IMR-90 (cell line): Measurements from ENCODE around the gene ZNF574. TPM values are rescaled to one million over a fixed set of nuclear protein-coding genes. Genes with fewer than 3 reads are reported as not detected.

ENCODE experiments used
- ATAC-seq: fragments of 200-7000 bp; cut with Tn5 transposase; 2 replicates; pipeline ENCODE4 v1.9.1; 2020; ENCODE audit warnings: low read depth, mild to moderate bottlenecking, moderate library complexity
- BruUV-seq: library from RNA; stranded (reverse); fragments of 400-500 nt; replicated peaks from 2 replicates; lab custom pipeline; 2021; lab: Mats Ljungman, UMichigan
- CTCF ChIA-PET: fragments of 300-600 bp; formaldehyde crosslinking; extraction: SDS; loops from one replicate; lab custom pipeline; 2021; ENCODE audit warnings: antibody characterized with exemption; lab: Yijun Ruan, JAX
- POLR2A ChIA-PET: fragments of 300-600 bp; sonication (Branson Sonifier 250); formaldehyde crosslinking; loops from one replicate; lab custom pipeline; 2022; ENCODE audit warnings: antibody characterized with exemption; ENCODE audit not compliant: unreplicated experiment; lab: Charles Lee
- DNase-seq: peaks from one replicate; pipeline ENCODE4 v3.0.0; 2013
- H2AFZ ChIP-seq: replicated peaks from 2 replicates; pipeline ENCODE3; 2013; ENCODE audit warnings: low read length, mild to moderate bottlenecking; ENCODE audit not compliant: poor library complexity
- H2AK5ac ChIP-seq: 2 replicates; pipeline ENCODE4 v1.6.1; 2013; ENCODE audit warnings: low read depth, low read length, inconsistent platforms
- H2AK9ac ChIP-seq: replicated peaks from 2 replicates; pipeline ENCODE3; 2013; ENCODE audit warnings: mild to moderate bottlenecking, low read depth, low read length, moderate library complexity; ENCODE audit not compliant: poor library complexity
- H2BK120ac ChIP-seq: 2 replicates; pipeline ENCODE4 v1.6.1; 2013; ENCODE audit warnings: low read depth, low read length, inconsistent platforms
- H2BK15ac ChIP-seq: 3 replicates; pipeline ENCODE4 v1.6.1; 2013; ENCODE audit warnings: low read depth, low read length, inconsistent platforms
- H2BK20ac ChIP-seq: 2 replicates; pipeline ENCODE4 v1.6.1; 2013; ENCODE audit warnings: low read depth, mild to moderate bottlenecking, inconsistent platforms, low read length, moderate library complexity
- H2BK5ac ChIP-seq: 2 replicates; pipeline ENCODE4 v1.6.1; 2013; ENCODE audit warnings: mild to moderate bottlenecking, low read depth, low read length, inconsistent platforms; ENCODE audit not compliant: poor library complexity, severe bottlenecking
- H3K14ac ChIP-seq: replicated peaks from 2 replicates; pipeline ENCODE4 v1.6.1; 2013; ENCODE audit warnings: low read depth, low read length, inconsistent platforms
- H3K18ac ChIP-seq: 2 replicates; pipeline ENCODE4 v1.6.1; 2013; ENCODE audit warnings: low read depth, low read length, control low read depth
- H3K23ac ChIP-seq: 2 replicates; pipeline ENCODE4 v1.6.1; 2013; ENCODE audit warnings: low read depth, low read length, inconsistent platforms
- H3K27ac ChIP-seq: 2 replicates; pipeline ENCODE4 v1.5.1; 2013; ENCODE audit warnings: mild to moderate bottlenecking, control low read depth, low read length; ENCODE audit not compliant: insufficient read depth
- H3K27me3 ChIP-seq: 2 replicates; pipeline ENCODE4 v1.6.1; 2013; ENCODE audit warnings: low read length; ENCODE audit not compliant: control insufficient read depth, insufficient read depth
- H3K36me3 ChIP-seq: 2 replicates; pipeline ENCODE4 v1.6.1; 2013; ENCODE audit warnings: low read length, mixed read lengths; ENCODE audit not compliant: control insufficient read depth, insufficient read depth
- H3K4ac ChIP-seq: 2 replicates; pipeline ENCODE4 v1.6.1; 2013; ENCODE audit warnings: low read depth, low read length, inconsistent platforms
- H3K4me1 ChIP-seq: 2 replicates; pipeline ENCODE4 v1.6.1; 2013; ENCODE audit warnings: low read length, mixed read lengths; ENCODE audit not compliant: control insufficient read depth, insufficient read depth
- H3K4me2 ChIP-seq: 2 replicates; pipeline ENCODE4 v1.6.1; 2013; ENCODE audit warnings: low read depth, mild to moderate bottlenecking, control low read depth, low read length, moderate library complexity
- H3K4me3 ChIP-seq: 2 replicates; pipeline ENCODE4 v1.5.1; 2013; ENCODE audit warnings: low read depth, mild to moderate bottlenecking, control low read depth, low read length, moderate library complexity; ENCODE audit not compliant: insufficient read depth
- H3K56ac ChIP-seq: 2 replicates; pipeline ENCODE4 v1.6.1; 2013; ENCODE audit warnings: low read length, inconsistent platforms; ENCODE audit not compliant: insufficient read depth; ENCODE audit errors: extremely low read depth
- H3K79me1 ChIP-seq, 2 experiments: 2 replicates each; pipeline ENCODE4 v1.6.1; 2013; ENCODE audit warnings: low read length in 2 of 2, inconsistent platforms in 1 of 2, low read depth in 1 of 2
- H3K9ac ChIP-seq: 2 replicates; pipeline ENCODE4 v1.6.1; 2013; ENCODE audit warnings: low read depth, low read length, control low read depth
- H3K9me1 ChIP-seq: 2 replicates; pipeline ENCODE4 v1.6.1; 2013; ENCODE audit warnings: low read length, inconsistent platforms; ENCODE audit not compliant: insufficient read depth
- H3K9me3 ChIP-seq: 2 replicates; pipeline ENCODE4 v1.6.1; 2013; ENCODE audit warnings: low read length; ENCODE audit not compliant: control insufficient read depth, insufficient read depth
- H4K20me1 ChIP-seq: 2 replicates; pipeline ENCODE4 v1.6.1; 2013; ENCODE audit warnings: low read length, inconsistent platforms; ENCODE audit not compliant: insufficient read depth
- H4K5ac ChIP-seq: 2 replicates; pipeline ENCODE4 v1.6.1; 2013; ENCODE audit warnings: mild to moderate bottlenecking, low read depth, low read length, control low read depth
- H4K8ac ChIP-seq, 2 experiments: 2 replicates each; pipeline ENCODE4 v1.6.1; 2013; ENCODE audit warnings: low read depth in 2 of 2, low read length in 2 of 2, control low read depth in 1 of 2, inconsistent platforms in 1 of 2
- H4K91ac ChIP-seq: 2 replicates; pipeline ENCODE4 v1.6.1; 2013; ENCODE audit warnings: low read depth, low read length, inconsistent platforms; ENCODE audit not compliant: insufficient read depth
- CEBPB ChIP-seq: IDR thresholded peaks from 2 replicates; pipeline ENCODE4 v1.6.1; 2012; ENCODE audit warnings: low read depth, low read length, improper control_type of control experiment
- NFE2L2 ChIP-seq: fragments of 150-350 bp; IDR thresholded peaks from 2 replicates; pipeline ENCODE4 v1.6.1; 2016; ENCODE audit warnings: low read depth, mild to moderate bottlenecking, low read length
- RFX5 ChIP-seq: IDR thresholded peaks from 2 replicates; pipeline ENCODE4 v1.8.0; 2012; ENCODE audit warnings: low read depth, mild to moderate bottlenecking, low read length, moderate library complexity
- WGBS, 2 experiments: methylation state at CpG; one replicate each; pipeline versions ENCODE4 v1.1.5 to v1.1.7; 2013; ENCODE audit warnings: missing lambda C conversion rate in 2 of 2; ENCODE audit not compliant: insufficient read length in 1 of 2; ENCODE audit errors: extremely low coverage in 2 of 2; 5-methylcytosine and 5-hydroxymethylcytosine counted together
- dilution Hi-C: fragments of 300-500 bp; cut with HindIII; formaldehyde crosslinking; loops from one replicate; pipeline ENCODE4 v1.14.3; 2018; ENCODE audit warnings: low sequenced_read_pairs; ENCODE audit not compliant: unreplicated experiment
- in situ Hi-C: fragments of 300-500 bp; cut with MboI; formaldehyde crosslinking; loops from 3 replicates; pipeline ENCODE4 v1.14.3; 2019; ENCODE audit warnings: low sequenced_read_pairs, inconsistent platforms, mixed read lengths
- intact Hi-C: fragments of 100-400 bp; cut with micrococcal nuclease; formaldehyde crosslinking; loops from 2 replicates; pipeline ENCODE4 v1.10.0; 2022
- polyA plus RNA-seq, 3 experiments: library from polyadenylated mRNA; depleted of rRNA; stranded (reverse); fragments of >200 nt; gene quantifications; 2 replicates each; pipeline ENCODE4 v1.2.3, GENCODE V29; 2012; ENCODE audit warnings: low replicate concordance in 1 of 3
- total RNA-seq: library from RNA; depleted of rRNA; stranded (reverse); fragments of >200 nt; gene quantifications from 2 replicates; pipeline ENCODE4 v1.2.3, GENCODE V29; 2012
- TF ChIP-seq, protein P1 (sequence below): fragments of 150-350 bp; IDR thresholded peaks from 2 replicates; pipeline ENCODE4 v1.6.1; 2016; ENCODE audit warnings: low read depth, mild to moderate bottlenecking, low read length, moderate library complexity, borderline replicate concordance

Gene ZNF574
- total and polyA plus RNA-seq, 2 of the 4 experiments (the other 2 are of a cell fraction) = 8.1 to 14.1 TPM

DNA sequence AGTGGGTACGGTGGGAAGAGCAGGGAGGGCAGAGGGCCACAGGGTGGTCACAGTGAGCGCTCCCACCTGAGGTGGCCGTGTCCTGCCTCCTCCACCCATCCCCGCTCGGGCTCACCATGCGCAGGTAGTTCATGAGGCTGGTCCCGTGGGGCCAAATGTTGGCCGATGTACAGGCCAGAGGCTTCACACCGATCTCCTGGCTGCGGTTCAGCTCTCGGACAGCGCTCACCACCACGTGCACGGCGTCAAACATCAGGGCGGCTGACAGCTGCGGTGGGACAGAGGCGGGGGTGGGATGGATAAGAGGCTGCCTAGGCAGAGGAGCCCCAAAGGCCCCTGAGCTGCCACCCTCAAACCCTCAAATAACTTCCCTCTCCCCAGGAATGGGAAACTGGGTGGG lies 21.8 kb upstream of the ZNF574 start:
- TF ChIP-seq NFE2L2 (no peak), RFX5 (no peak), CEBPB (no peak)
- TF ChIP-seq, protein P1, sequence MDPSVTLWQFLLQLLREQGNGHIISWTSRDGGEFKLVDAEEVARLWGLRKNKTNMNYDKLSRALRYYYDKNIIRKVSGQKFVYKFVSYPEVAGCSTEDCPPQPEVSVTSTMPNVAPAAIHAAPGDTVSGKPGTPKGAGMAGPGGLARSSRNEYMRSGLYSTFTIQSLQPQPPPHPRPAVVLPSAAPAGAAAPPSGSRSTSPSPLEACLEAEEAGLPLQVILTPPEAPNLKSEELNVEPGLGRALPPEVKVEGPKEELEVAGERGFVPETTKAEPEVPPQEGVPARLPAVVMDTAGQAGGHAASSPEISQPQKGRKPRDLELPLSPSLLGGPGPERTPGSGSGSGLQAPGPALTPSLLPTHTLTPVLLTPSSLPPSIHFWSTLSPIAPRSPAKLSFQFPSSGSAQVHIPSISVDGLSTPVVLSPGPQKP = no peak
- Histone ChIP-seq H2AK9ac (no peak overlapping the region), H3K9me3 (no peaks in the 10 kb centered on the region), H2AK5ac (no peak overlapping the region), H2AFZ (peak overlapping the region; percentile 7), H4K8ac (no peak overlapping the region), H3K14ac (no peak overlapping the region), H3K27me3 (peaks cover 42% of the 10 kb centered on the region), H4K20me1 (no peaks in the 10 kb centered on the region), H3K23ac (no peak overlapping the region), H3K4me3 (no peak overlapping the region), H3K9me1 (no peaks in the 10 kb centered on the region), H3K4me1 (no peaks in the 10 kb centered on the region), H3K4me2 (no peak overlapping the region), H3K27ac (no peak overlapping the region), H3K4ac (no peak overlapping the region), H4K5ac (no peak overlapping the region), H3K56ac (no peak overlapping the region), H2BK15ac (no peak overlapping the region), H2BK5ac (no peak overlapping the region), H3K79me1 (no peaks in the 10 kb centered on the region), H3K9ac (no peak overlapping the region), H3K18ac (no peak overlapping the region), H2BK120ac (no peak overlapping the region), H2BK20ac (no peak overlapping the region), H4K91ac (no peak overlapping the region), H3K36me3 (no peaks in the 10 kb centered on the region)
- ChIA-PET POLR2A (no interaction called here), CTCF (no interaction called here)
- dilution Hi-C loops = no loop called here
- ATAC-seq (no peak), DNase-seq (no peak)
- intact Hi-C loops = no loop called here
- no TSS peak for BruUV-seq
- WGBS, 2 experiments = no CpG with 5 or more reads among the region's 18 CpGs
- in situ Hi-C loops = no loop called here
